HG02763 (cell line): ENCODE results near the gene GALNT13.

Source experiments
- ATAC-seq: cut with Tn5 transposase; IDR thresholded peaks from one replicate; pipeline ENCODE4 v1.9.1; 2021; ENCODE audit warnings: mild to moderate bottlenecking, moderate library complexity; ENCODE audit not compliant: unreplicated experiment

Gene GALNT13

GRCh38 chr2:154289870-154290269, 418.1 kb downstream of the GALNT13 start:
- ATAC-seq: no peak

DNA sequence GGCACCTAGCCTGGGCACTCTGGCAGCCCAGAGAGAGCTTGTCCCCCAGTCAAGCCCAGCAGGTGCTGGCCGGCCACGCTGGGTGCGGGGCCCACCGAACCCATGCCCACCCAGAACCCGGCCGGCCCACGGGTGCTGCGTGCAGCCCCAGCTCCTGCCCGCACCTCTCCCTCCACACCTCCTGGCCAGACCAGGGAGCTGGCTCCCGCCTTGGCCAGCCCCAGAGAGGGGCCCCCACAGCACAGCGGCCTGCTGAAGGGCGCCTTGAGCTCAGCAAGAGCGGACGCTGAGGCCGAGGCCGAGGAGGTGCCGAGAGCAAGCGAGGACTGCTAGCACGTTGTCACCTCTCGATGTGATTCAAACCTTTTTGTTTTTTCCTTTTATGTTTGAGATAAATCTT, 419.8 kb downstream of the GALNT13 start:
- ATAC-seq: no peak

- no peak for ATAC-seq
These were observed 420.2 kb downstream of the GALNT13 start for GRCh38 chr2:154291927-154292326.

DNA sequence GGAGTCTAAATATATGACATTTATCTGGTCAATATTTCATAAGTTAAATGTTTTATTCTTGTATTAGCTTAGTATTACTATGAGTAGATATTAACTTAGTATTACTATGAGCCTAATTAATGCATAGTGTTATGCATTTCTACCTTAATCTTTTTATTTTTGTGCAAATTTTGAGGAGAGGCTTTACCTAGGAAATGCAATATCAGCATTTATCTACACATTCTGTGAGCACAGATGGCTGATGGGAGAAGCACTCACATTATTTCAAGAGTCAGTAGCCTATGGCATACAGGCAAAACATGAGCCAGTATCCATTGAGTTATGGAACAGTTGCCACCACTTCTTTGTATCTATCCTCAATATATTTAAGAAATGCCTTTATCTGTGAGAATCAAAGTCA, 422.1 kb downstream of the GALNT13 start:
- no peak for ATAC-seq

- ATAC-seq: no peak
These were observed 434.7 kb downstream of the GALNT13 start for GRCh38 chr2:154306266-154306970.

- ATAC-seq: no peak
These were observed 435.3 kb downstream of the GALNT13 start for GRCh38 chr2:154307007-154307406.

GRCh38 chr2:154324601-154325000, 452.9 kb downstream of the GALNT13 start:
- no peak for ATAC-seq

- no peak for ATAC-seq
These were observed 457.8 kb downstream of the GALNT13 start for GRCh38 chr2:154329510-154329909.

GRCh38 chr2:154331784-154332183, 460.1 kb downstream of the GALNT13 start:
- no peak for ATAC-seq

DNA sequence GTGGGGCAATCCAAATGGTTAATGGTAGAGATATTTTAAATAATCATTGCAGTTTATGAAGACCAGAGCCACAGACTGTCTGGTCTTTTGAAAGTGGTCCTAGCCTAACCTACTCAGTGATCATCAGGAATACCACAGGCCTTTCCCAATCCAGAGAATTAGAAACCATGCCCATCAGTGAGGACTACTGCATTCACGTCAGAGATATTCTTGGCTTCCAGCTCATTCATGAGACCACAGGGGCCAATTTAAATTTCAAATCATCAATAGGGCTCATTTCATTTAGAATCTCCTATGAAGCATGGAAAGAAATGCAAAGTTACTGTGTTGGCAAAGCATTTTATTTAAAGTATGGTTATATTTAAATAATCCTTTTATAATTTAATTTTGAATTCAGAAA, 464.5 kb downstream of the GALNT13 start:
- ATAC-seq: no peak

GRCh38 chr2:154338352-154338967, 466.7 kb downstream of the GALNT13 start:
- no peak for ATAC-seq

DNA sequence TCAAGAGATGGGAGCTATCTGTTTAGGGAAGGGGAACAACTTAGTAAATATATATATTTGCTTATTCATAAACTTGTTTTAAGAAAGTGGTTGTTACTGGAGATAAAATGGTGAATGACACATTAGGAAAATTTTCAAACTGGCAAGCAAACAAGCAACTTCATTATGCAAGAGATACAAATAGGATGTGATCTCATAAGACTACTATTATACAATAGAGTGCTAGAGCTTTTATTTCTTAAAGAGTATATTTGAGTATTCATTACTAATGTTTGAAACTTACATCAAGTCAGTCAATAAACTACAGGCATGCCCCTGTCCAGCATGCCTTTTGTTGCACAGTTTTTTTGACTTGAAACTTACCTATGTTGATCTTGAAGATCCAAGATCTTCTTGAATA, 471.6 kb downstream of the GALNT13 start:
- ATAC-seq: no peak

GRCh38 chr2:154350911-154351310, 479.2 kb downstream of the GALNT13 start:
- ATAC-seq: no peak

DNA sequence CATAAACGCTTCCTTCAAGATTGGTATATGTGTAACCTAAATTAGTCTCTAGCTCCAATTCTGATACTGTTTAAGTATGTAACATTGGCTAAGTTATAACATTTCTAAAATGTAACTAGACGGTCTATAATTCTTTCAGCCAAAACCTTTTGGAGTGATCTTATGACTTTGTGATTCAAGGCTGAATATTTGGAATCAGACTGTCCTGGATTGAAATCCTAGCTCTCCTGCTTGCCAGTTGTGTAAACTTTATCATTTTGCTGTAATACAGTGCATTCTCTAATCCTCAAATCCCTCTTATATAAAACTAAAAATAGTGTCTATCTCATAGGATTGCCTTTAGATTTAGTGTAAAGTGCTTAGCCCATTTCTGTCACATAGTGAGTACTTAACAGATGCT, 489.6 kb downstream of the GALNT13 start:
- ATAC-seq: no peak

DNA sequence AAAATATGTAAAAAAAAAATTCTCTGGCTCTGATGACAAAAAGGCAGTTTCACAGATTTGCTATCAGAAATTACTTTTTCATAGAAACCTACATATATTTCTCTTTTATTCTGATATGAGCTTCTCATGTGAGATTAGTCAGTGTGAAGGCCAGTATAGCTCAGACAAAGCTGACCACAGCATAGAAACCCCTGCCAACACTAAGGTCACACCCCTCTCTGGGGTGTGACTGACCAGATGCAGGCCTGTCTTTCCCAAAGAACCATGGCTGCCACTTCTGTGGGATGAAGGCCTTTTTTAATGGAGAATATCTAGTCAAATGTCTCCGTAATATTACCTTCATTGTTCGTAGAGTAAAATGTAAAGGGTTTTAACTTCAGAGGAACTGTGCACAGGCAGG, 496.4 kb downstream of the GALNT13 start:
- ATAC-seq: no peak

DNA sequence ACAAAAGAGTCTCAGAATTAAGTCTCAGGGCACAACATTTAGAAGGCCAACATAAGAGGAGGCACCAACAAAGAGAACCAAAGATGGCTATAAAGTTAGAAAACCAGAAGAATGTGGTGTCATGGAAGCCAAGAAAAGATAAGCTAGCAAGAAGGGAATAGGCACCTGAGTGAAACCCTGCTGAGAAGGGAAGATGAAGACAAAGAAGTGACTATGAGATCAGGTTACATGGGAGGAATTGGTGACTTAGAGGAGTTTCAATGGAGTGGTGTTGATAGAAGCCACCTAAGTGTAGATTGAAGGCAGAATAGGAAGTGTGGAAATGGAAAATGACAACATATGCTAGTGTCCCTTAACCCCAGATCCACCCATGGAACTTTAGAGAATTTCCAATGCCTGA, 499.2 kb downstream of the GALNT13 start:
- ATAC-seq: no peak

GRCh38 chr2:154374416-154374815, 502.7 kb downstream of the GALNT13 start:
- no peak for ATAC-seq

- ATAC-seq: no peak
These were observed 503.8 kb downstream of the GALNT13 start for GRCh38 chr2:154375579-154375931.

- ATAC-seq: no peak
These were observed 510.4 kb downstream of the GALNT13 start for GRCh38 chr2:154381931-154382794.

DNA sequence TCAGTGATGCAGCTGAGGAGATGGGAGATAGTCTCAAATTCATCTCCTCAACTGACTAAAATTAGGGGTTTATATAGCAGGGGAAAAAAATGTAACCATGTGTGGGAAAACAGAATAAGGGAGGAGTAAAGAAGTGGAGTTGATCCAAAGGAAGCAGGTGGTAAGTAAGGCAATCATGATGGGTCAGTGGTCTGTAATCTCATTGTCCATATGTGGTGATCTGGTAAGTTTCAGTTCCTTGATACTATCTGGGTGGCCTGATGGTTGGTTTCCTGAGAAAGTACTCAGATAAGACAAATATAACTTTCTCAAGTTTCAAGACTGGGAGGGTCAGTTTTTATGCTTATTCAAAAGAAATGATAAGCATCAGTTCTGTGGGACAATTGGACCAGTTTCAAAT, 514.5 kb downstream of the GALNT13 start:
- no peak for ATAC-seq

- ATAC-seq: no peak
These were observed 519.3 kb downstream of the GALNT13 start for GRCh38 chr2:154391051-154391450.

GRCh38 chr2:154392256-154392655, 520.5 kb downstream of the GALNT13 start:
- peak; percentile 81 for ATAC-seq
